HL-60/S4 (cell line): Measurements from ENCODE around the gene FOXF2.

Experiments used
- in situ Hi-C: fragments of 300-500 bp; cut with MboI; formaldehyde crosslinking; loops from 2 replicates; pipeline ENCODE4 v1.14.3; 2022; ENCODE audit warnings: low sequenced_read_pairs

FOXF2 gene

GRCh38 chr6:1405221-1405620 lies 15.8 kb downstream of the FOXF2 start:
- in situ Hi-C loops = loop anchor here (25.0 kb wide), 2 partner anchors 618 to 818 kb away; no protein-coding TSS in a partner anchor

- in situ Hi-C loops = loop anchor here (25.0 kb wide), 2 partner anchors 619 to 819 kb away; no protein-coding TSS in a partner anchor
Measured at GRCh38 chr6:1406306-1407072, 17.1 kb downstream of the FOXF2 start.

- in situ Hi-C loops = loop anchor here (25.0 kb wide), 2 partner anchors 620 to 820 kb away; no protein-coding TSS in a partner anchor
Measured at GRCh38 chr6:1407499-1407990, 18.2 kb downstream of the FOXF2 start.

- in situ Hi-C loops = loop anchor here (25.0 kb wide), 2 partner anchors 623 to 823 kb away; no protein-coding TSS in a partner anchor
Measured at GRCh38 chr6:1409774-1410465, 20.5 kb downstream of the FOXF2 start.

- in situ Hi-C loops = loop anchor here (25.0 kb wide), 2 partner anchors 626 to 826 kb away; no protein-coding TSS in a partner anchor
Measured at GRCh38 chr6:1412901-1413300, 23.5 kb downstream of the FOXF2 start.

- in situ Hi-C loops = loop anchor here (25.0 kb wide), 2 partner anchors 628 to 828 kb away; no protein-coding TSS in a partner anchor
Measured at GRCh38 chr6:1415416-1416063, 26.2 kb downstream of the FOXF2 start.

GRCh38 chr6:1416191-1416760 lies 26.9 kb downstream of the FOXF2 start:
- in situ Hi-C loops = loop anchor here (25.0 kb wide), 2 partner anchors 629 to 829 kb away; no protein-coding TSS in a partner anchor

GRCh38 chr6:1416820-1417219 lies 27.4 kb downstream of the FOXF2 start:
- in situ Hi-C loops = loop anchor here (25.0 kb wide), 2 partner anchors 630 to 830 kb away; no protein-coding TSS in a partner anchor

GRCh38 chr6:1417718-1418117 lies 28.3 kb downstream of the FOXF2 start:
- in situ Hi-C loops = loop anchor here (25.0 kb wide), 2 partner anchors 630 to 830 kb away; no protein-coding TSS in a partner anchor

- in situ Hi-C loops = loop anchor here (25.0 kb wide), 2 partner anchors 631 to 831 kb away; no protein-coding TSS in a partner anchor
Measured at GRCh38 chr6:1418471-1419191, 29.3 kb downstream of the FOXF2 start.

GRCh38 chr6:1420382-1420781 lies 31.0 kb downstream of the FOXF2 start:
- in situ Hi-C loops = loop anchor here (25.0 kb wide), 2 partner anchors 633 to 833 kb away; no protein-coding TSS in a partner anchor

- in situ Hi-C loops = loop anchor here (25.0 kb wide), 2 partner anchors 635 to 835 kb away; no protein-coding TSS in a partner anchor
Measured at GRCh38 chr6:1422290-1422689, 32.9 kb downstream of the FOXF2 start.

- in situ Hi-C loops = loop anchor here (25.0 kb wide), 2 partner anchors 636 to 836 kb away; no protein-coding TSS in a partner anchor
Measured at GRCh38 chr6:1423578-1423977, 34.2 kb downstream of the FOXF2 start.

GRCh38 chr6:1424306-1424927 lies 35.0 kb downstream of the FOXF2 start:
- in situ Hi-C loops = loop anchor here (25.0 kb wide), 2 partner anchors 637 to 837 kb away; no protein-coding TSS in a partner anchor

GRCh38 chr6:1426416-1426815 lies 37.0 kb downstream of the FOXF2 start:
- in situ Hi-C loops = no loop called here

GRCh38 chr6:1435806-1436205 lies 46.4 kb downstream of the FOXF2 start:
- in situ Hi-C loops = no loop called here

GRCh38 chr6:1436334-1437306 lies 47.2 kb downstream of the FOXF2 start:
- in situ Hi-C loops = no loop called here
